ENCODE results near the gene TPSG1.

TPSG1 gene

GRCh38 chr16:1175566-1176279, 49.3 kb downstream of the TPSG1 start:
- no peaks in the 10 kb centered on the region for H3K36me3 ChIP-seq (ENCODE audit: low read length)
- no peaks in the 10 kb centered on the region for H3K9me2 ChIP-seq (replicated peaks; ENCODE audit: insufficient read depth, low read length)
- no peaks in the 10 kb centered on the region for H3K27me3 ChIP-seq (ENCODE audit: low read length)
- no peak overlapping the region for H3K9ac ChIP-seq (ENCODE audit: low read length)
- H3K4me3 ChIP-seq (ENCODE audit: insufficient read depth, low read length, poor library complexity, severe bottlenecking), result no peak overlapping the region
- no peak for TF ChIP-seq EZH2phosphoT487 (conservative IDR thresholded peaks at IDR 0.05; ENCODE audit: low read length)
- TF ChIP-seq CTCF (IDR thresholded peaks at IDR 0.05; ENCODE audit: insufficient read depth, low read length, poor library complexity, severe bottlenecking), result no peak
- H3K27ac ChIP-seq (ENCODE audit: low read depth, low read length), result no peak overlapping the region
- no peaks in the 10 kb centered on the region for H3K9me3 ChIP-seq (ENCODE audit: insufficient read depth, low read length)
- no peaks in the 10 kb centered on the region for H3K79me2 ChIP-seq (ENCODE audit: insufficient read depth, low read length)
- H4K20me1 ChIP-seq (ENCODE audit: low read depth, low read length), result no peaks in the 10 kb centered on the region
- no peak overlapping the region for H3K4me2 ChIP-seq (ENCODE audit: low read depth, low read length, poor library complexity, severe bottlenecking)
- H3F3A ChIP-seq (ENCODE audit: insufficient read depth), result no peaks in the 10 kb centered on the region
- H2AFZ ChIP-seq (ENCODE audit: low read depth, low read length, severe bottlenecking), result no peak overlapping the region

- Histone ChIP-seq H3K9ac (ENCODE audit: low read length) (no peak overlapping the region), H3K4me2 (ENCODE audit: low read depth, low read length, poor library complexity, severe bottlenecking) (no peak overlapping the region), H3K9me2 (replicated peaks; ENCODE audit: insufficient read depth, low read length) (no peaks in the 10 kb centered on the region), H3K4me3 (ENCODE audit: insufficient read depth, low read length, poor library complexity, severe bottlenecking) (no peak overlapping the region), H4K20me1 (ENCODE audit: low read depth, low read length) (no peaks in the 10 kb centered on the region), H3K27ac (ENCODE audit: low read depth, low read length) (no peak overlapping the region), H3K9me3 (ENCODE audit: insufficient read depth, low read length) (no peaks in the 10 kb centered on the region), H3K36me3 (ENCODE audit: low read length) (no peaks in the 10 kb centered on the region), H3K79me2 (ENCODE audit: insufficient read depth, low read length) (no peaks in the 10 kb centered on the region), H3F3A (ENCODE audit: insufficient read depth) (no peaks in the 10 kb centered on the region), H3K27me3 (ENCODE audit: low read length) (no peaks in the 10 kb centered on the region), H2AFZ (ENCODE audit: low read depth, low read length, severe bottlenecking) (no peak overlapping the region)
- TF ChIP-seq EZH2phosphoT487 (conservative IDR thresholded peaks at IDR 0.05; ENCODE audit: low read length) (no peak), CTCF (IDR thresholded peaks at IDR 0.05; ENCODE audit: insufficient read depth, low read length, poor library complexity, severe bottlenecking) (no peak)
Measured at GRCh38 chr16:1174477-1175357, 50.4 kb downstream of the TPSG1 start.

GRCh38 chr16:1173788-1174451, 51.1 kb downstream of the TPSG1 start:
- Histone ChIP-seq H3K27ac (ENCODE audit: low read depth, low read length) (no peak overlapping the region), H3K4me3 (ENCODE audit: insufficient read depth, low read length, poor library complexity, severe bottlenecking) (no peak overlapping the region), H3F3A (ENCODE audit: insufficient read depth) (no peaks in the 10 kb centered on the region), H3K4me2 (ENCODE audit: low read depth, low read length, poor library complexity, severe bottlenecking) (no peak overlapping the region), H2AFZ (ENCODE audit: low read depth, low read length, severe bottlenecking) (no peak overlapping the region), H3K9ac (ENCODE audit: low read length) (no peak overlapping the region), H3K9me3 (ENCODE audit: insufficient read depth, low read length) (no peaks in the 10 kb centered on the region), H4K20me1 (ENCODE audit: low read depth, low read length) (no peaks in the 10 kb centered on the region), H3K79me2 (ENCODE audit: insufficient read depth, low read length) (no peaks in the 10 kb centered on the region), H3K9me2 (replicated peaks; ENCODE audit: insufficient read depth, low read length) (no peaks in the 10 kb centered on the region), H3K27me3 (ENCODE audit: low read length) (no peaks in the 10 kb centered on the region), H3K36me3 (ENCODE audit: low read length) (no peaks in the 10 kb centered on the region)
- no peak for TF ChIP-seq CTCF (IDR thresholded peaks at IDR 0.05; ENCODE audit: insufficient read depth, low read length, poor library complexity, severe bottlenecking)
- TF ChIP-seq EZH2phosphoT487 (conservative IDR thresholded peaks at IDR 0.05; ENCODE audit: low read length), result no peak

Measured in SU-DHL-6 (cell line).